ENCODE data around the gene RARRES2.
"Not testable (repeated sequence)": the region's sequence is repeated elsewhere in the genome, so short reads cannot be mapped to it uniquely, and the experiment has no call there.

RARRES2 gene

GRCh38 chr7:150304499-150305258 is 36.8 kb downstream of the RARRES2 start:
- not testable (repeated sequence) for H3K4me3 ChIP-seq (ENCODE audit: extremely low read depth, insufficient read depth, low read length, poor library complexity, severe bottlenecking); H3K4me1 ChIP-seq (ENCODE audit: control insufficient read depth, insufficient read depth, low read length, poor library complexity, severe bottlenecking); H3K9me3 ChIP-seq (ENCODE audit: control insufficient read depth, low read length); H3K27ac ChIP-seq (ENCODE audit: low read depth, low read length, severe bottlenecking); H3K36me3 ChIP-seq (ENCODE audit: control insufficient read depth, insufficient read depth, low read length)
- 100% methylated on average over 1 of the region's 8 CpGs; no CpG with 5 or more reads in 1 of the 2 experiments for WGBS, 2 experiments (ENCODE audit: insufficient coverage in 2 of 2)

GRCh38 chr7:150302908-150303310 is 38.5 kb downstream of the RARRES2 start:
- not testable (repeated sequence) for H3K36me3 ChIP-seq (ENCODE audit: control insufficient read depth, insufficient read depth, low read length); H3K4me3 ChIP-seq (ENCODE audit: extremely low read depth, insufficient read depth, low read length, poor library complexity, severe bottlenecking); H3K27ac ChIP-seq (ENCODE audit: low read depth, low read length, severe bottlenecking); H3K4me1 ChIP-seq (ENCODE audit: control insufficient read depth, insufficient read depth, low read length, poor library complexity, severe bottlenecking); H3K9me3 ChIP-seq (ENCODE audit: control insufficient read depth, low read length)
- 100% methylated on average over 1 of the region's 1 CpG; no CpG with 5 or more reads in 1 of the 2 experiments for WGBS, 2 experiments (ENCODE audit: insufficient coverage in 2 of 2)

GRCh38 chr7:150297978-150298377 is 43.5 kb downstream of the RARRES2 start:
- not testable (repeated sequence) for H3K9me3 ChIP-seq (ENCODE audit: control insufficient read depth, low read length); H3K36me3 ChIP-seq (ENCODE audit: control insufficient read depth, insufficient read depth, low read length); H3K4me3 ChIP-seq (ENCODE audit: extremely low read depth, insufficient read depth, low read length, poor library complexity, severe bottlenecking); H3K27ac ChIP-seq (ENCODE audit: low read depth, low read length, severe bottlenecking); H3K4me1 ChIP-seq (ENCODE audit: control insufficient read depth, insufficient read depth, low read length, poor library complexity, severe bottlenecking)

DNA sequence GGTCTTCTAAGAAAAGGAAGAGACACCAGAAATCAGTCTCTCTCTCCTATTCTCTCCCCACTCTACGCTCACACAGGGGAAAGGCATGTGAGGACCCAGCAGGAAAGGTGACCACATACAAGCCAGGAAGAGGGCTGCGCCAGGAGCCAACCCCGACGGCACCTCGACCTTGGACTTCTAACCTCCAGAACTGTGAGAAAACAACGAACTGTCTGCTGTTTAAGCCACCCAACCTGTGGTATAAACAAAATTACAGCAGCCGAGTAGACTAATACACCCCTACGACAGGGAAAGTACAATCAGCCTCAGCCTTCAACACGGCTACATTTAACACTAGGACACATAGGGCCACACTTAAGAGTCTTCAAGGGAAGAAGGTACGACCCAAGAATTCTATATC is 44.6 kb downstream of the RARRES2 start:
- not testable (repeated sequence) for H3K27ac ChIP-seq (ENCODE audit: low read depth, low read length, severe bottlenecking); H3K4me3 ChIP-seq (ENCODE audit: extremely low read depth, insufficient read depth, low read length, poor library complexity, severe bottlenecking); H3K4me1 ChIP-seq (ENCODE audit: control insufficient read depth, insufficient read depth, low read length, poor library complexity, severe bottlenecking); H3K36me3 ChIP-seq (ENCODE audit: control insufficient read depth, insufficient read depth, low read length); H3K9me3 ChIP-seq (ENCODE audit: control insufficient read depth, low read length)
- no CpG with 5 or more reads among the region's 10 CpGs for WGBS, 2 experiments (ENCODE audit: insufficient coverage in 2 of 2)

- H3K4me3 ChIP-seq (ENCODE audit: extremely low read depth, insufficient read depth, low read length, poor library complexity, severe bottlenecking); H3K36me3 ChIP-seq (ENCODE audit: control insufficient read depth, insufficient read depth, low read length); H3K4me1 ChIP-seq (ENCODE audit: control insufficient read depth, insufficient read depth, low read length, poor library complexity, severe bottlenecking); H3K27ac ChIP-seq (ENCODE audit: low read depth, low read length, severe bottlenecking); H3K9me3 ChIP-seq (ENCODE audit: control insufficient read depth, low read length): not testable (repeated sequence)
- no CpG with 5 or more reads among the region's 8 CpGs for WGBS, 2 experiments (ENCODE audit: insufficient coverage in 2 of 2)
Measured at GRCh38 chr7:150295614-150296013, 45.8 kb downstream of the RARRES2 start.

DNA sequence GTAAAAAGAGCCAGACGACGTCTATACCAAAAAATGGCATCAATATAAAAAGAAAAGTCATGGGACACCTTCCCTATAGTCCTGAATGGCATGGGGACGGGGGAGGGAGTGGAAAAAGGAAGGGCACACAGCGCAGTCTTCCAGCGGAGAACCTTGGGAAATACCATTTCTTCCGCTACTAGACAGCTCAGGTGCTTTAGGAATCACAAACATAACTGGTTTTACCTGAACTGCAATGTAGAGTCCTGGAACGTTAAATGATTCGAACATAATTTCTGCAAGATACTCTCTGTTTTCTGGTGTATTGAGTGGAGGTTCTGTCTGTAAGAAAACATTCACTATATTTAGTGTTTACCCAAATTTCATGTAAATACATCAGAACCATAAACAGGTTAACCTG is 46.4 kb downstream of the RARRES2 start:
- H3K27ac ChIP-seq (ENCODE audit: low read depth, low read length, severe bottlenecking); H3K4me3 ChIP-seq (ENCODE audit: extremely low read depth, insufficient read depth, low read length, poor library complexity, severe bottlenecking); H3K36me3 ChIP-seq (ENCODE audit: control insufficient read depth, insufficient read depth, low read length); H3K4me1 ChIP-seq (ENCODE audit: control insufficient read depth, insufficient read depth, low read length, poor library complexity, severe bottlenecking); H3K9me3 ChIP-seq (ENCODE audit: control insufficient read depth, low read length): not testable (repeated sequence)
- WGBS, 2 experiments (ENCODE audit: insufficient coverage in 2 of 2) = 90% methylated on average over 2 of the region's 8 CpGs; no CpG with 5 or more reads in 1 of the 2 experiments

DNA sequence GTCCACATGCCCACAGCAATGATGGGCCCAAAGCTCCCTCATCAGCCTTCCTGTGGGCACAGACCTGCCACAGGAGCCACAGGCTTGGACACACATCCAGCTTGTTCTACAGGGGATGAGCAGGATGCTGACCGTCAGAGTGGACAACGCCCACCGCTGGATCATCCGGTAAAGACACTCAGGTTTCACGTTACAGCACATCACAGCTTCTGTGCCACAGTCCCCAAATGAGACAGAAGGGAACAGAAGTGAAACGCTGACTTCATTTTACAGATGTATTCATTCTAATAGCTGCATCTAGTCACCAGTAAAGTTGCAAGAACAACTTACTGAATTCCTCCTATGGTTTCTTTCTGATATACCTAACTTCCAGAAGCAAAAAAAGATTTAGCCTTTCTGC is 51.1 kb downstream of the RARRES2 start:
- H3K36me3 ChIP-seq (ENCODE audit: control insufficient read depth, insufficient read depth, low read length); H3K4me3 ChIP-seq (ENCODE audit: extremely low read depth, insufficient read depth, low read length, poor library complexity, severe bottlenecking); H3K9me3 ChIP-seq (ENCODE audit: control insufficient read depth, low read length); H3K27ac ChIP-seq (ENCODE audit: low read depth, low read length, severe bottlenecking); H3K4me1 ChIP-seq (ENCODE audit: control insufficient read depth, insufficient read depth, low read length, poor library complexity, severe bottlenecking): not testable (repeated sequence)
- 80% methylated on average over 1 of the region's 6 CpGs; no CpG with 5 or more reads in 1 of the 2 experiments for WGBS, 2 experiments (ENCODE audit: insufficient coverage in 2 of 2)

DNA sequence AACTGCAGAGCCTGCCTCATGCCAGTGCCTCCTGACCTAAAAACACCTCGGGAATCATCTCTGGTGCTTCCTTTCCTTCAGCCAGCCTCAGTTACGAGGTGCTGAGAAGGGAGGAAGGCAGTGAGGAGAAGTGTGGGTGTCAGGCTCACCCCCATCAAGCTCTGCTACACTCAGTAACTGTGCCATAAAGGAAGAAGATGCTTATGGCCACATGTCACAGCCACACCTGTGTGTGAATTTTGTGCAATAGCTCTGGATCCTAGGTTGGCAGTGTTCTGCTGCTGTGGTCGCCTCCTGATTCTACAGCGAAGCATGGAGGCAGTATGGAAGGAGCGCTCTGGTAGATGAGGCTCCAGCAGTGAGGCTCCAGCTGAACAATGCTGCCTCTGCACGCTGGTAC is 52.6 kb downstream of the RARRES2 start:
- not testable (repeated sequence) for H3K4me1 ChIP-seq (ENCODE audit: control insufficient read depth, insufficient read depth, low read length, poor library complexity, severe bottlenecking); H3K4me3 ChIP-seq (ENCODE audit: extremely low read depth, insufficient read depth, low read length, poor library complexity, severe bottlenecking); H3K36me3 ChIP-seq (ENCODE audit: control insufficient read depth, insufficient read depth, low read length); H3K27ac ChIP-seq (ENCODE audit: low read depth, low read length, severe bottlenecking); H3K9me3 ChIP-seq (ENCODE audit: control insufficient read depth, low read length)
- WGBS, 2 experiments (ENCODE audit: insufficient coverage in 2 of 2) = 96 to 97% methylated on average over 4 of the region's 6 CpGs

Measured in mesodermal cell (in vitro differentiated cells).